ENCODE measurements around the gene ANKRD13A.

GRCh38 chr12:110002676-110003515, 3.7 kb downstream of the ANKRD13A start:
- no peak for TF ChIP-seq CTCF (IDR thresholded peaks at IDR 0.05; ENCODE audit: insufficient read depth, low read depth, low read length)
- no peak for TF ChIP-seq EZH2 (IDR thresholded peaks at IDR 0.05; ENCODE audit: insufficient read depth, low read length)

Measured in astrocyte (in vitro differentiated cells and primary cell).